A673 (cell line): ENCODE results near the gene GRID2. TPM values are rescaled to one million over a fixed set of nuclear protein-coding genes. Genes with fewer than 3 reads are reported as not detected.
A peak's percentile ranks its signal among the peaks of the same experiment; 100 is the strongest.

Experiments
- BruUV-seq: library from RNA; stranded (reverse); fragments of 400-500 nt; replicated peaks from 2 replicates; lab custom pipeline; 2021; lab: Mats Ljungman, UMichigan
- CTCF ChIA-PET: fragments of 300-600 bp; sonication (Branson Sonifier 250); formaldehyde crosslinking; loops from one replicate; lab custom pipeline; 2022; ENCODE audit warnings: antibody characterized with exemption; lab: Charles Lee
- POLR2A ChIA-PET: fragments of 300-600 bp; sonication (Branson Sonifier 250); formaldehyde crosslinking; loops from one replicate; lab custom pipeline; 2022; ENCODE audit warnings: antibody characterized with exemption; ENCODE audit not compliant: low non-redundant PET; lab: Charles Lee
- DNase-seq: peaks from one replicate; pipeline ENCODE4 v3.0.0-alpha.2; 2015; ENCODE audit warnings: low spot score
- H3K27ac ChIP-seq: fragments of 200-600 bp; sonication (generic); 2 replicates; pipeline ENCODE4 v1.5.1; 2016; ENCODE audit warnings: mixed run types, low read depth, mild to moderate bottlenecking, mixed read lengths, antibody characterized with exemption, low read length; ENCODE audit not compliant: poor library complexity, severe bottlenecking
- H3K27me3 ChIP-seq: fragments of 200-600 bp; sonication (generic); replicated peaks from 2 replicates; pipeline ENCODE4 v1.6.1; 2017; ENCODE audit warnings: mixed run types, low read depth, mild to moderate bottlenecking, mixed read lengths, antibody characterized with exemption, low read length; ENCODE audit not compliant: insufficient read depth, poor library complexity
- H3K36me3 ChIP-seq: fragments of 200-600 bp; sonication (generic); 2 replicates; pipeline ENCODE4 v1.6.1; 2016; ENCODE audit warnings: mixed run types, mild to moderate bottlenecking, mixed read lengths, antibody characterized with exemption, low read length; ENCODE audit not compliant: insufficient read depth, poor library complexity, severe bottlenecking
- H3K4me1 ChIP-seq: fragments of 200-600 bp; sonication (generic); 2 replicates; pipeline ENCODE4 v1.6.1; 2017; ENCODE audit warnings: mixed run types, mild to moderate bottlenecking, mixed read lengths, antibody characterized with exemption, low read length; ENCODE audit not compliant: insufficient read depth, poor library complexity, severe bottlenecking
- H3K4me3 ChIP-seq: fragments of 200-600 bp; sonication (generic); 2 replicates; pipeline ENCODE4 v1.5.1; 2016; ENCODE audit warnings: low read depth, mixed run types, mild to moderate bottlenecking, mixed read lengths, low read length; ENCODE audit not compliant: poor library complexity, severe bottlenecking
- H3K9me3 ChIP-seq: fragments of 200-600 bp; sonication (generic); 2 replicates; pipeline ENCODE4 v1.6.1; 2016; ENCODE audit warnings: mixed run types, low read depth, mild to moderate bottlenecking, mixed read lengths, antibody characterized with exemption, low read length; ENCODE audit not compliant: poor library complexity, severe bottlenecking
- EZH2 ChIP-seq: fragments of 200-600 bp; sonication (generic); IDR thresholded peaks from 2 replicates; pipeline ENCODE4 v1.6.1; 2017; ENCODE audit warnings: borderline replicate concordance, low read depth, mild to moderate bottlenecking, mixed read lengths, antibody characterized with exemption, low read length; ENCODE audit not compliant: poor library complexity, severe bottlenecking
- intact Hi-C: fragments of 100-400 bp; cut with micrococcal nuclease; formaldehyde crosslinking; loops from one replicate; pipeline ENCODE4 v1.10.0; 2022; ENCODE audit not compliant: unreplicated experiment
- total RNA-seq: library from RNA; stranded (reverse); gene quantifications from 2 replicates; pipeline ENCODE4 v1.2.3, GENCODE V29; 2021
- TF ChIP-seq, protein P1 (sequence below): fragments of 300-800, 200-600 bp; sonication (generic); conservative IDR thresholded peaks from 2 replicates; pipeline ENCODE4 v1.5.1; 2017; ENCODE audit warnings: low read depth, mild to moderate bottlenecking, antibody characterized with exemption, low read length, moderate library complexity, mixed read lengths

GRID2 gene
- total RNA-seq, 1 experiment from 2014 or later = not detected

DNA sequence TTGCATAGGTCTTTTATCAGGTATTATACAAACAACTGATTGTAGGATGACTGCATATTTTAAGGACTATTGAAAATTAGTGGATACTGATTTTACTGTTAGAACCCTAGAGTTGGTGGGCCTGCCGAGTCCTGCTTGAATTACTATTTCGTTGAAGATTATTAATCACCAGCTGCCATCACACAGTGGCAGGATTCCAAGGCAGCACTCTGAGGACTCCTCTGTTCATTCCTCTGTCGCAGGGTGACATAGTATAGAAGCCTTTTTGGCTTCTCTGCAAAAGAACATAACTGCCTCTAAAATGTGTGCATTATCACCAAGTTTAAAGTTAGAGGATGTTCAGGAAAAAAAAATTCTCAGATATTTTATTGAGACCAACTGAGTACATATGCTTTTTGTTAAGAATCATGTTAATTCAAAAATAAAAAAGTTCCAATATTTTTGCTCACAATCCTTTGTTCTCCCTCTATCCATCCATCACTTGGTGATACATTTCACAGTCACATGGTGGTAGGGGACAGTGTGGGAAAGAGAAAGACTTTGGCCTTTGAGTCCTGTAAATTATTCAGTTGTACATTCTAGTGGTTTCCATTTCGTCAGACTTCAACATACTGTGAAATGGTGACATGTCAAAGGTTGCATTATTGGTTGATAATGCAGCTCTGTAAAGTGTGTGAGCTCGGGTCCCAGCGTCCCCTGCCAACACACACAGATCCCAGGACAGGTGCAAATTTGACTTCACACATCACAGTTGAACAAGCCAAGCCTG, 332.5 kb downstream of the GRID2 start:
- Histone ChIP-seq H3K27me3 (no peaks in the 10 kb centered on the region), H3K9me3 (no peaks in the 10 kb centered on the region), H3K4me1 (no peaks in the 10 kb centered on the region), H3K36me3 (no peaks in the 10 kb centered on the region), H3K27ac (no peak overlapping the region), H3K4me3 (no peak overlapping the region)
- ChIA-PET CTCF (no interaction called here), POLR2A (no interaction called here)
- no peak for TF ChIP-seq EZH2
- TF ChIP-seq, protein P1, sequence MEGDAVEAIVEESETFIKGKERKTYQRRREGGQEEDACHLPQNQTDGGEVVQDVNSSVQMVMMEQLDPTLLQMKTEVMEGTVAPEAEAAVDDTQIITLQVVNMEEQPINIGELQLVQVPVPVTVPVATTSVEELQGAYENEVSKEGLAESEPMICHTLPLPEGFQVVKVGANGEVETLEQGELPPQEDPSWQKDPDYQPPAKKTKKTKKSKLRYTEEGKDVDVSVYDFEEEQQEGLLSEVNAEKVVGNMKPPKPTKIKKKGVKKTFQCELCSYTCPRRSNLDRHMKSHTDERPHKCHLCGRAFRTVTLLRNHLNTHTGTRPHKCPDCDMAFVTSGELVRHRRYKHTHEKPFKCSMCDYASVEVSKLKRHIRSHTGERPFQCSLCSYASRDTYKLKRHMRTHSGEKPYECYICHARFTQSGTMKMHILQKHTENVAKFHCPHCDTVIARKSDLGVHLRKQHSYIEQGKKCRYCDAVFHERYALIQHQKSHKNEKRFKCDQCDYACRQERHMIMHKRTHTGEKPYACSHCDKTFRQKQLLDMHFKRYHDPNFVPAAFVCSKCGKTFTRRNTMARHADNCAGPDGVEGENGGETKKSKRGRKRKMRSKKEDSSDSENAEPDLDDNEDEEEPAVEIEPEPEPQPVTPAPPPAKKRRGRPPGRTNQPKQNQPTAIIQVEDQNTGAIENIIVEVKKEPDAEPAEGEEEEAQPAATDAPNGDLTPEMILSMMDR = no peak
- intact Hi-C loops = no loop called here
- no TSS peak for BruUV-seq
- DNase-seq = peak; percentile 12

DNA sequence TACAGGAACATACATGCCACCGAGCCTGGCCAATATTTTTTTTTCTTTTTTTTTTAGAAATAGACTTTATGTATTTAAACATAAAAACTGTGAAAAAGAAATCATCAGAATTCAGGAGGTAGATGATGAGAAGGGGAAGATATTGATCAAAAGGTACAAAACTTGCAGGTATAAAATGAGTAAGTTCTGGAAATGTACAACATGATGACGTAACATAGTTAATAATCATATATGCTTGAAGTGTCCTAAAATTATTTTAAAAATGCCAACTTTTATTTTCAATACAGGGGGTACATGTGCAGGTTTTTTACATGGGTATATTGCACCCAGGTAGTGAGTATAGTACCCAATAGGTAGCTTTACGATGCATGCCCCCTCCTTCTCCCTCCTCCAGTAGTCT, 337.6 kb downstream of the GRID2 start:
- no peaks in the 10 kb centered on the region for H3K9me3 ChIP-seq
- H3K27me3 ChIP-seq = no peaks in the 10 kb centered on the region
- TF ChIP-seq, protein P1 = no peak
- no peak for TF ChIP-seq EZH2
- H3K4me3 ChIP-seq = no peak overlapping the region
- ChIA-PET CTCF (no interaction called here), POLR2A (no interaction called here)
- no peak for DNase-seq
- no TSS peak for BruUV-seq
- intact Hi-C loops = no loop called here
- H3K36me3 ChIP-seq = no peaks in the 10 kb centered on the region
- H3K4me1 ChIP-seq = no peaks in the 10 kb centered on the region
- H3K27ac ChIP-seq = no peak overlapping the region

DNA sequence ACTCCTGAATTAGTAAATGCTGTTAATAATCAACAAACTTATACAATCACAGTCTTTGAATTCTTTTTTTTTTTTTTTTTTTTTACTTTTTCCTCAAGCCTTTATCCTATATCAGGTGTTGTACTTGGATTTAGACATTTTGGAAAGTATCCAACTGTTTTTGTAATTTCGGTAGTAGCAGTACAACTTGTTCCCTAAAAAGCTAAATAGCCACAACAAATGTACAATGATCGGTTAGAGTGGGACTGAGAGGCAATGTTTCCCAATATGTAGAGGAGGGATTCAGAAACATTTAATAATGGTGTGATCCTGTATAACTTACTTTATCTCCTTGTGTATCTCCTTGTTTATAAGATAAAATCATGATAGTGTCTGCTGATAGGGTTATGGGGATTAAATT, 343.1 kb downstream of the GRID2 start:
- ChIA-PET POLR2A (no interaction called here), CTCF (no interaction called here)
- no TSS peak for BruUV-seq
- Histone ChIP-seq H3K27me3 (no peaks in the 10 kb centered on the region), H3K27ac (no peak overlapping the region), H3K4me3 (no peak overlapping the region), H3K9me3 (no peaks in the 10 kb centered on the region), H3K36me3 (no peaks in the 10 kb centered on the region), H3K4me1 (no peaks in the 10 kb centered on the region)
- TF ChIP-seq, protein P1 = no peak
- TF ChIP-seq EZH2 = no peak
- intact Hi-C loops = no loop called here
- no peak for DNase-seq
